PC-9 (cell line): ENCODE data around the gene PHAF1.

Experiments
- CTCF ChIP-seq: fragments of 200-600 bp; sonication (generic); conservative IDR thresholded peaks from 2 replicates; pipeline ENCODE4 v1.6.1; 2017; ENCODE audit warnings: mixed run types, antibody characterized with exemption, mild to moderate bottlenecking, moderate library complexity
- EZH2 ChIP-seq: fragments of 200-600 bp; sonication (generic); IDR thresholded peaks from 2 replicates; pipeline ENCODE4 v1.8.0; 2017; ENCODE audit warnings: antibody characterized with exemption, low read depth

DNA sequence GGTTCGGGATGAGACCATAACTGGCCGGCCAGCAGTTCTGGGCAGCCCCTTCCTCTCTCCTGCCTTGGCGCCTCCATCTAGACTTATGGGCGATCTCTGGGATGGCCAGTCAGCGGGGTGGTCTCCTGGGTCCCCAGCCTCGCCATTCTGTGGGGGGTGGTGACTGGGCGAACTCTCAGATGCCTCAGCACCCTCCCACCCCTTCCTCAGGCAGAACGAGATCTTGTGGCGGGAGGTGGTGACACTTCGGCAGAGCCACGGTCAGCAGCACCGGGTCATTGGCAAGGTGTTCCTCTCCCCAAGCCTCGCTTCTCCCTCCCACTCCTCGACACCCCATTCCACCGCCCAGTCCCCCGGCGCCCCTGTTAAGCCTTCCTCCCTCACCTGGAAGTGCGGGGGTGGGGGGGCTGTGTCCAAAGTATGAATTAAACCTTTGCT lies 56.4 kb downstream of the PHAF1 start:
- TF ChIP-seq CTCF (no peak), EZH2 (no peak)
